GM21619 (cell line): ENCODE data around the gene JAKMIP3.

ENCODE experiments used
- ATAC-seq: cut with Tn5 transposase; IDR thresholded peaks from one replicate; pipeline ENCODE4 v1.9.1; 2021; ENCODE audit not compliant: unreplicated experiment

JAKMIP3 gene

DNA sequence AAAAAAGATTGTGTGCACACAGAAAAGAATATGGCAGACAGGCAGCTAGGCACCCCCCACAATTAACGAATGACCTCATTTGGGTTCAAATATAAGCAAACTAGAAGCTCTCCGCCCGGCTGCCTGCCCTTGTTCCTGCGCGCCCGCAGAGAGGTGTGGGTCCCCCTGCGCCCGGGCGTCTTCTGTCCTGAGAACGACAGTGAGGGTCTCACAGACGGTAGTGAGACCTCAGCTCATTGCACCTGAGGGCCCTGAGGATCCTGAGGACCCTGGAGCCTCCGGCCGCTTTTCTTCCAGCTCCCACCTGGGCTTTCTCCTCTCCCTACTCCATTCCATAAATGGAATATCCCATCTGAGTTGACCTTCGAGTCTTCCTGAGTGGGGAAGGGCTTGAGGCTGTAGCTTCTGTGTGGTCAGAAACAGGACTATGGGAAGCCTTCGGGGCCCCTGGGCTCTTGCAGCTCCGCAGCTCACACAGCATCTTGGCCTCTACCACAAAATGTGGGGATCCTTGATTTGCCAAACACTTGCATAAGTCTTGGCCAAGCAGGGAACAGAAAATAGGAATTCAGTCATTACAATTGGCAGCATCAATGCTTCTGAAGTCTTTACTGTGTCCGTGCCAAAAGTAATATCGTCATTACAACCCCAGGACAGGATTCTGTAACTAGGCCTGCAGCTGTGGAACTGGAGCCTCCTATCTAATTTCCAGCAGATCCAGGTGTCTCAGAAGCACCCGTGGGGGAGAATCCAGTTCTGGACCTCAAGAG, 43.8 kb downstream of the JAKMIP3 start:
- ATAC-seq = no peak

DNA sequence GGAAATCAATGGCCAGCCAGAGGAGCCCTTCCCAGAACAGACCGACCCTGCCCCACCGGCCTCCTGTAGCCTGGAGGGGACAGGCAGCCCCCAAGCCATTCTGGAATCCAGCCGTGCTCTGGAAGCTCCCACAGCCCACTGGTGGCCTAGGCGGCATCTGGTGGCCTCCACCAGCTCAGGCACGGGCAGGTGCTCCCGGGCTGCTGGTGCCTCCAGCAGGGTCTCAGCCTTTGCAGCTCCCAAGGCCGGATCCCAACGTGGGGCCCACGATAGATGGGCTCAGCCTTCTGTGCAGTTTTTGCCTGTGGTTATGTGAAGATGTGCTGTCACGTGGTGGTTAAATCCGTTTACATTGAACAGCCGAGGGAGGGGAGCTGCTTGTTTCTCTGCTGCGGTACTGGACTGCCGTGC, 44.4 kb downstream of the JAKMIP3 start:
- ATAC-seq = no peak

DNA sequence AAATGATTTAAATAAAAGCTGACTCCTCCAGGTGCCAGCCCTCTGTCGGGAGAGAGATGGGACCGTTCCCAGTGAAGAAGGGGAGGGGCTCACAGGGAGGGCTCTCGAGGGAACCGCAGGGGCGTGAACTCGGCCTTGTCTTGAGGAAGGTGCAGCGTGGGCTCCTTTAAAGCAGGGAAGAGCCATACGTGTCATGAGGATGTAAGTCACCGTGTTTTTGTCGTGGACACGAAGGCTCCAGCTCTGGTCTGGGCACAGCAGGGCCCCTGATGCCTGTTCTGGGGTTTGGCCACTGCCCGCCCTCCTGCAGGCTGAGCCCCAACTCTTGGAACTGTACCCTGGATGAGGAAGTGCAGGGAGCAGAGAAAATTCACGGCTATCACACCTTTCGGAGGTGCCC, 45.0 kb downstream of the JAKMIP3 start:
- no peak for ATAC-seq

DNA sequence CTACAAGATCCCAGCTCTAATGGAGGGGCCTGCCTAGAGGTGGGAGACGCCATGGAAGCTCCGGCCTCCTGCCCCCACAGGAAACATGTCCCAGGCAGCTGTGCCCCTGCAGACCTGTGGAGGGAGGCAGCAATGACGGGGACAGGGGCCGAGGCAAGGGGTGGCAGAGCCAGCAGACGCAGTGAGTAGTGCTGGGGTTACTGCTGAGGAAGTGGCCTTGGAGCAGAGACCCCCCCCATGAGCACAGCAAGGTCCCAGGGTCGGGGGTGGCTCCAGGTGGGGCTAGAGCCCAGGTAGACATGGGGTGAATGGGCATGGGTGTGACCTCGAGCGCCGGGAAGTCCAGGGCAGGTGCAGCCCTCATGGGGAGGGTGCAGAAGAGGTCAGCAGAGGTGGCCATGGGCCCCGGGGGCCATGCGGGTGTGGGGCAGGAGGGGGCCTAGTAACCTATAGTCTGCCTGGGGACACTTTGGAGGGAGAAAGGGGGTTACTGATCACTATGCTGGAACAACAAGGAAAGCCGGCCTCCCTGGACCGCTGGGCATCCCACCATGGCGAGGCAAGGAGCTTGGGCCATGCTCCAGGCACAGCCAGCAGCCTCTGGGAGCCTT, 45.5 kb downstream of the JAKMIP3 start:
- ATAC-seq = no peak

DNA sequence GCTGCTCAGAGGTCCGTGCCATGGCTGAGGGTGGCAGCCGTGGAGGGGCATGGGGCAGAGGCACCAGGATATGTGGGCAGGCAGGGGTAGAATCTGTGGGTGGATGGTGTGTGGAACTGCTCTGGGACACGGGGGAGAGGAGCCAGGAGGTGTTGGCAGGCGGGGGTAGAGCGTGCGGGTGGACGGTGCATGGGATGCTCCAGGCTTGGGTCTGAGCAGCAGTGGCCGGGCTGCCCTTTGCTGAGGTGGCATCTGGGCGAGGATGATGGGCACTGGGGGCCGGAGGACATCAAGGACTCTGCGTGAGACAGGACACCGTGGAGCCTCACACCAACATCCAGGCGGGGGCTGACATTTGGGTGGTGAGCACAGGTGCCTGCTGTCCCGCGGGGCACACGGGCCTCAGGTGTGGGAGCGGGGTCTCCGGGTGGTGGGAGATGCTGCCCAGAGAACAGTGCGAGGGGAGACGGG, 46.2 kb downstream of the JAKMIP3 start:
- ATAC-seq = no peak

DNA sequence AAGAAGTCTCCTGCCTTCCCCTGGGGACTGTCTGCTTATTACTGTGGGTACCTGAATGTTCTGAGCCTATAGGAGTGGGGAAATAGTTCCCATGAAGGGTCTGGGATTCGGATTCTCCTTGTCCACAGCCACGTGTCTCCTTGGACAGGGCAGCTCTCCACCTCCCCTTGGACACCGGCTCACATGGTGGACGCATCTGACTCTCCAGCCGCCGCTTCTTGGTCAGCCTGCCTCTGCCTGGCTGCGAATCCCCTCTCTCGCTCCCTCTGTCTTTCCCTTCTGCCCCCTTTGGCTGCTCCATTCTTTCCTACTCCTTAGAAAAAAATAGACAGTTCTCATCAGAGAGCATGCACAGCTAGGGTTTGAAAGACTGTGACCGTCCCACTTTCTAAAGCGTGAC, 46.9 kb downstream of the JAKMIP3 start:
- ATAC-seq = no peak

DNA sequence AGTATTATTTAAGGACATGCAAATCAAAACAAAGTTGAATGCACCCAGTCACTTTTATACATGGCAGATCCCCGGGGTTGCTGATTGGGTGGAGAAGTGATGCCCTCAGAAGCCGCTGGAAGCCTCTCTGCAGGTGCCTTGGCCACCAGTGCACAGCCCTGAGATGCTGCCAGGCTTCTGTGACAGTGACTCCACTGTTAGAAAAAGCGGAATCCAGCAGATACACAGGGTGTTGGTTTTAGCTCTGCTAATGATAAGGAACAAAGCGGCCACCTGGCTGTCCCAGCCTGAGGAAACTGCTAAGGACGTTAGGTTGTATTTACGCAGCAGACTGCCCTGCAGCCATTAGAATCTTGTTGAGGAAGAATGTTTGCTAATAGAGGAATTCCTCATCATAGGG, 47.5 kb downstream of the JAKMIP3 start:
- ATAC-seq = no peak

DNA sequence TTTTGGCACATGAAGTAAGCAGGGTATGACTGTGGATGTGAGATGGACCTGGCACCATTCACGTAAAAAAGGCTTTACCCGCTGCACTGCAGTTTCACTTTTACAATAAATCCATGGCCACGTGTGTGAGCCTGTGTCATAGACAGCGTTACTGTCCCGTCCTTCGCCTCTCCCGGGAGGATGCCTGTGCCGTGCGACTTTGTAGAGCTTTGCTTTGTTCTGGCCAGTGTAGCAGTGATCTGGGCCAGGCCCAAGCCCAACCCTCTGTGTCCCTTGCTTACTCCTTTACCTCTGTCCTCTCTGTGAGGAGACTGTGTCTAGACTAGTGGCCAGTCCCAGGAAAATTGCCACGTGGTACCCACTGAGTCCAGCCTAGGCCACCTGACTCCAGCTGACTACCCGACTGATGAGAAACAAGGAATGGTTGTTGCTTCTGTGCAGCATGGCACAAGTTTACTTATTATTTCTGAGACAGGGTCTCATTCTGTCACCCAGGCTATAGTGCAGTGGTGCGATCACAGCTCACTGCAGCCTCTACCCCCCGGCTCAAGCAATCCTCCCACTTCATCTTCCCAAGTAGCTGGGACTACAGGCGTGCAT, 48.1 kb downstream of the JAKMIP3 start:
- ATAC-seq = no peak

DNA sequence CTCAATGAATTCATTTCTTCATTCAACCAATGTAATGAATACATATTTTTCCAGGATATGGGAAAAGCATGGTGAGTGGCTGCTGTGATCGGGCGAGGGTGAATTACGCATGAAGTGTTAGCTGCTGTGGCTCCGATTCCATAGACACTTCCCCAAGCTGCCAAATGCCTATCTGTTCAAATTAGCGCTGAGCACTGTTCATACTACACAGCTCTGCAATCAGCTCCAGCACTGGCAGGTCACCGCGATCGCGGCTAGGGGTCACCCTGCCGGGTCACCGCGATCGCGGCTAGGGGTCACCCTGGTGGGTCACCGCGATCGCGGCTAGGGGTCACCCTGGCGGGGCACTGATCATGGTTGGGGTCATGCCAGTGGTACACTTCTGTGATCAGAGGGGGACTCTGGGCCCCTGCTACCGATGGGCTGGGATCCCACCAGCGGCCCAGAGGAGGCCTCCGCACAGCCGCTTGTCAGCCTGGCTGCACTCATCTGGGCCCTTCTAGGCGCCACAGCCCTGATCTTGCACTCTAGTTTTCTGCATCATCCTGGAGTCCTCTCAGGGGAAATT, 49.3 kb downstream of the JAKMIP3 start:
- ATAC-seq = no peak
